NCI-H187 treated with DMSO at 0.1 percent for 48 hours (cell line): ENCODE data around the gene FERMT1.
"Not testable (repeated sequence)": the region's sequence is repeated elsewhere in the genome, so short reads cannot be mapped to it uniquely, and the experiment has no call there.

Experiments used
- DNase-seq: peaks from one replicate; lab custom pipeline; 2025; lab: John Stamatoyannopoulos, UW

The FERMT1 gene

GRCh38 chr20:6069669-6070068 lies 53.2 kb downstream of the FERMT1 start:
- no peak for DNase-seq

DNA sequence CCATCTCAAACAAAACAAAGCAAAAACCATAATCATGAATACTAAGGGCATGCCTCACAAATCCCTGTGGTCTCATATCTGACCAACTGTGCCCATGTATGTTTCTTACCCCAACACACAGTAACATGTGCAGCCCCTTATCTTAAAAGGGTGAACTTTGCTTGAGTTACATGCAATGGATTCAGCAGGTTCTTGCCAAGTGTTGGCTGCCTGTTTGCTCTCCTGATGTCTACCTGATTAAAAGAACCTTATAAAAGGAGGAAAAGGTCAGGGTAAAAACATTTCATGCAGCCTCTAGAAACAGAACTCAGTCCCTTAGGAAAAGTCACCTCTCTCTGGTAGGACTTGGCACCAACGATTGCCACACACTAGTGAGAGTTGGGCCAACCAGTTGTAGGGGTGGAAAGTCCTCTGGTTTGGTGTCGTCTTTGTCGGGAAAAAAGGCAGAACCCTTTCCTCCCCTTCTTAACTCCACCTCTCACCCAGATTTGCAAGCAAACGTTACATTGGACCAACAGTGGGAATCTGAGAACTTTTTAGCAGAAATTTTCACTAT lies 55.0 kb downstream of the FERMT1 start:
- no peak for DNase-seq

DNA sequence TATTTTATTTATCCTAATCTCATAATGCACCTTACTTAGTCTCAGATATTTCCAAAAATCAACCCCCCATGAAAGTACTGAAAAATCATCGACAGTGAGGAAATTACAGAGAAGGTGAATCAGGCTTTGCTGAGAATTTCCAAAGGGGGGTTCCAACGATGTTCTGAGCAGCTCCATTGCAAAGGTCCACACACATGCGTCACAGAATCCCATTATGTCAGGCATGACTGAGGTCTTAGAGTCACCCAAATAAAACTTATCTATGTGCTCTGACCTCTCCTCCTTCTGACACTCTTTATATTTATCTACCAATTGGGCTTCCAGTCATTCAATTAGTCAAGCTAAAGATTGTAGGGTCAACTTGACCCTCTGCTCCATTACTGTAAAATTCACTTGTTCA lies 56.2 kb downstream of the FERMT1 start:
- DNase-seq = no peak

- DNase-seq = no peak
These were observed 61.3 kb downstream of the FERMT1 start for GRCh38 chr20:6061544-6061943.

DNA sequence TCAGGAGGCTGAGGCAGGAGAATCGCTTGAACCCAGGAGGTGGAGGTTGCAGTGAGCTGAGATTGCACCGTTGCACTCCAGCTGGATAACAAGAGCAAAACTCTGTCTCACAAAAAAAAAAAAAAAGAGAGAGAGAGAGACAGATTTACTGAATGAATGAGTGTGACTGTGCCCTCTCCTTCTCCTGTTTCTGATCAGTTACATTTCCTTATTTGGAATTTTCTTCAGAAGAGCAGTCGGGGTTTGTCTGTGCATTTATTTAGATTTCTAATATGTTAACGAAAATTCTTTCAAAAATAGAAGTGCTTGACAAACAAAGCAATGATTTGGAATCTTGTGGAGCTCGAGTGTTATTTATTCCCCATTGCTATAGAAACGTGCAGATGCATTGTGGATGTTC lies 62.6 kb downstream of the FERMT1 start:
- no peak for DNase-seq

DNA sequence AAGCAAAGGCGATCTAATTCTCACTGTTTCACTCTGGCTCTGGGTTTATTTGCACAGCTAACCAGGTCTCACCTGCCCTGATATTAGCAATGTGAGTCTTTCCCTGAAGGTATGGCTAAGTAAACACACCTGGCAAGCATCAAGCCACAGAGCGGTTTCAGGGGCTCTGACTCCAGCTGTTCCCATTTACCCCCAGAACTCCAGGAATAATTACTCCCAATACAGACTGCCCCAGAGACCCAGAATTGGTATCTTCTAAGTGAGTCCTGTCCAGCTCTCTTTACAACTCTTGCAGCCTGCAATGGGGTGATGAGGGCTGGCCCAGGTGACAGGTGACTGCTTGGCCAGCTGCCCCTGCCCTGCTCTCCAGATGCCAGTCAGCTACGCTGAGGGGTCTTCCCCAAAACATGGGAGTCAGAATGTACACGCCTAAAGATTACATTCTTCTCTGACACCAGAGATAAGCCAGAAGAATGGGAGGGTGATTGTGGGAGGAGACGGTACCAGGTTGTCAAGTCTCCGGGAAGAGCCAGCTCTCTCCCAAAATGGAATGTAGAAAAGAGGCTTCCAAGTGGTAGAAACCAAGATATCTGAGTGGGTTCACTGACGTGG lies 64.0 kb downstream of the FERMT1 start:
- DNase-seq = peak; percentile 51

DNA sequence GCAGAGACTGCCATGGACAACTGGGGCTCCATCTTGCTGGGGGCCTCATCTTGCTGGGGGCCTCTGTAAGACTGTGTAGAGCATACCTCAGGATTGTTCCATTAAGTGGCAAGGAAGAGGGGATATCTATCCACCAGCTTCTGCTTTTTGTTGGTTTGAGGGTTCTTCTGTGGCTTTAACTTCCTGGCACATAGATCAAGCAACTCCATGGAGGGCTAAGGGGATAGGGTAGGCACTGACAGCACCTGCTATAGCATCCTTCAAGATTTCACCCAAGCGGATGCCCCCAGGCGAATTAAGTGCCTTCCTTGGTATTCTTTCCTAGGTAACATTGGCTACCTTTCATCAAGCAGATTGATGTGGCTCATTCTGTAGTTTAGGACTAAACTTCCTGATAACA lies 65.1 kb downstream of the FERMT1 start:
- DNase-seq = no peak

- no peak for DNase-seq
These were observed 65.7 kb downstream of the FERMT1 start for GRCh38 chr20:6057139-6057538.

- no peak for DNase-seq
These were observed 66.8 kb downstream of the FERMT1 start for GRCh38 chr20:6055981-6056569.

- no peak for DNase-seq
These were observed 67.6 kb downstream of the FERMT1 start for GRCh38 chr20:6055161-6055783.

- not testable (repeated sequence) for DNase-seq
These were observed 68.2 kb downstream of the FERMT1 start for GRCh38 chr20:6054689-6055051.

DNA sequence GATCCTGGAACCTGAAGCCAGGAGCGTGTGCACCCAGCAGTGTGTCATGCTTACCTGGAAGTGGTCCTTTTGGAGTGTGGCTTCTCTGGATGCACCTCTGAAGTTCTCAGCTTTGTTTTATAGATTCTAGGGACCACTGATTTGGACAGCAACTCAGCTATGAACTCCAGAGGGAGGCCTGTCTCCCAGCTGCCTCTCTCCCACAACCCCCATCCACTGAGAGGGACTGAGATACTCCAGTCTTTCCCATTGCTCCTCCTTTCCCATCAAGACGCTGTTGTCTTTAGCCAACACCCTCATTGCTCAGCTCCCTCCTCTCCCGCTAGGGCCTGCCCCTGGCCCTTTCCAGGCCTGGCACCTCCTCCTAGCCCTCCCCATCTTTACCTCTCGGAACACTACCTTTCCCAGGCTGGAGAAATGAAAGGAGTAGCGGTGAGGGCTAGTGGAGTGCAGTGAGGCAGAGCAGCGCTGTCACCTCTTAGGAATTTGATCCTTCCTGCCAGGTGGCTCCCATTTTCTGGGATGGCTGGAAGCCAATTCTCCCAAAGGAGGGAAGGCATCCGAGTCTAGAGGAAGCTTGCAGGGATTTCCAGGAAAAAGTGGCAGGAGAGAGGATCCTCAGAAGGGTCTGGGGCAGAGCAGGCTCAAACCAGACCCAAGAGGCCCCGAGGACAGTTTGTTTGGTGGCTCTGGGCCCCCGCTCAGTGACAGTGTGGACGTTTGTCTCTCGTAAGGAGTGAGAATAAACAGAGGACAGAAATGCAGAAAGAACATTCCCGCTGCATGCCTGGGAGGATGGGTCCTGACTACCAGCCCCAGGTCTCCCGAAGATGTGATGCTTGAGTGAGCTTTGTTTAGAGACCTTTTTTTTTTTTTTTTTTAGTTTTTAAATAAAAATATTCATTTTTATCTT lies 68.8 kb downstream of the FERMT1 start, which contains the start of gene LRRN4:
TSS of gene LRRN4 (minus strand) at position 285 of the 913 bp plus-strand sequence. CDS start 1,261 bp downstream, outside the sequence.
- DNase-seq = peak; percentile 92

- DNase-seq = no peak
These were observed 69.6 kb downstream of the FERMT1 start for GRCh38 chr20:6053064-6053775.

DNA sequence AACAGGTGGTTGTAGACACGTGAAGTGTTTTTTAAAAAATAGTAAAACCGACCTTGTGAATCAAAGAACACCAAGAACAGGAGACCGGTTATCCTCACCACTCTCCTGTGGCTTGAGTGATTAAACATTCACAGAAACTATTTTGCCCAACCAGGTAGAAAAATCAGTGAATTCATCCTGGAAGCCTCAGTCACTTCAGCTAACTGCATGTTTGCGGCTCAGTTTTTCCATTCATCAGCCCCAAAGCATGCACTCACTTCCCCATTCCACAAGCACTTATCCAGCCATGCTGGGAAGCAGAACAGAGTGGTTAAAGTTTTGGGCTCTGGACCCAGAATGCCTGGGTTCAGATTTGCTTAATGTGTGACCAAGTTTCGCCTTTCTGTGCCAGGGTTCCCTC lies 71.3 kb downstream of the FERMT1 start:
- DNase-seq = no peak

GRCh38 chr20:6048391-6048790 lies 74.4 kb downstream of the FERMT1 start:
- no peak for DNase-seq

- no peak for DNase-seq
These were observed 76.4 kb downstream of the FERMT1 start for GRCh38 chr20:6046432-6046831.

GRCh38 chr20:6045566-6045965 lies 77.3 kb downstream of the FERMT1 start:
- DNase-seq = no peak

GRCh38 chr20:6044115-6044514 lies 78.7 kb downstream of the FERMT1 start:
- DNase-seq = no peak

GRCh38 chr20:6041808-6042265 lies 81.0 kb downstream of the FERMT1 start:
- DNase-seq = no peak

- DNase-seq = no peak
These were observed 81.6 kb downstream of the FERMT1 start for GRCh38 chr20:6040958-6041807.

DNA sequence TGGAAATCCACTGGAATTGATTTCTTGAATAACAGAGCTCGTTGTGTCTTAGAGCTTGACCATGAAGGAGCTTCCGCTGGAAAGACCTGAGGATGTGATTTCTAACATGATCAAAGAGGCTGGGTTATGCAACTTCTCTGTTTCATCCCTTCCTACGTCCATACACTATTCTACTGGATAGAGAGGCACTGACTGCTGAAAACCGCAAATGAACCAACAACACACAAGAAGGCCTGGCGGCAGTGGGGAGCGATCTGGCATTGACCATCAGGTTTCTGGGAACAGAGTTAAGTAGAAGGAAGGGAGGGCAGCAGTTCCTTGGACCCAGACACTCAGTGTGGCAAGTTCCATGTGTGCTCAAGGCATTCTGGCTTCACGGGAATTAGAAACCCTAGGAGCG lies 82.3 kb downstream of the FERMT1 start:
- DNase-seq = no peak
